ENCODE data around the gene PASK.

- TF ChIP-seq, protein P1, sequence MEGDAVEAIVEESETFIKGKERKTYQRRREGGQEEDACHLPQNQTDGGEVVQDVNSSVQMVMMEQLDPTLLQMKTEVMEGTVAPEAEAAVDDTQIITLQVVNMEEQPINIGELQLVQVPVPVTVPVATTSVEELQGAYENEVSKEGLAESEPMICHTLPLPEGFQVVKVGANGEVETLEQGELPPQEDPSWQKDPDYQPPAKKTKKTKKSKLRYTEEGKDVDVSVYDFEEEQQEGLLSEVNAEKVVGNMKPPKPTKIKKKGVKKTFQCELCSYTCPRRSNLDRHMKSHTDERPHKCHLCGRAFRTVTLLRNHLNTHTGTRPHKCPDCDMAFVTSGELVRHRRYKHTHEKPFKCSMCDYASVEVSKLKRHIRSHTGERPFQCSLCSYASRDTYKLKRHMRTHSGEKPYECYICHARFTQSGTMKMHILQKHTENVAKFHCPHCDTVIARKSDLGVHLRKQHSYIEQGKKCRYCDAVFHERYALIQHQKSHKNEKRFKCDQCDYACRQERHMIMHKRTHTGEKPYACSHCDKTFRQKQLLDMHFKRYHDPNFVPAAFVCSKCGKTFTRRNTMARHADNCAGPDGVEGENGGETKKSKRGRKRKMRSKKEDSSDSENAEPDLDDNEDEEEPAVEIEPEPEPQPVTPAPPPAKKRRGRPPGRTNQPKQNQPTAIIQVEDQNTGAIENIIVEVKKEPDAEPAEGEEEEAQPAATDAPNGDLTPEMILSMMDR (IDR thresholded peaks at IDR 0.05) = no peak
- TF ChIP-seq EZH2 (IDR thresholded peaks at IDR 0.05; ENCODE audit: borderline replicate concordance, insufficient read depth, low read depth, low read length, poor library complexity, severe bottlenecking) = no peak
These were observed 76.6 kb downstream of the PASK start for GRCh38 chr2:241072553-241073165.

Measured in B cell (primary cell).